GM21447 (cell line): Measurements from ENCODE around the gene FXYD3.

Experiments
- ATAC-seq: cut with Tn5 transposase; IDR thresholded peaks from one replicate; pipeline ENCODE4 v1.9.1; 2021; ENCODE audit not compliant: unreplicated experiment

FXYD3 gene

GRCh38 chr19:35105411-35106290, 10.0 kb upstream of the FXYD3 start:
- ATAC-seq, result no peak

DNA sequence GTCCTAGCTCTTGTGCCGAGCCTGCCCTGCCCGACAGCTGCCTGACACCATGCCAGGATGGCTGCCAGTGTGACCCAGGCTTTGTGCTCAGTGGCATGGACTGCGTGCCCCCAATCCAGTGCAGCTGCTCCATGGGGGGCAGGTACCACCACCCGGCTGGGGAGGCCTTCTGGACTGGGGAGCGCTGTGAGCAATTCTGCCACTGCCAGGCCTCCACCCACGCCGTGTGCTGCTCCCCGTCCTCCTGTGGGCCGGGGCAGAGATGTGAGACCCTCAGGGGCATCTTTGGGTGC, 9.4 kb upstream of the FXYD3 start:
- ATAC-seq, result no peak

- no peak for ATAC-seq
Measured at GRCh38 chr19:35106898-35107541, 8.6 kb upstream of the FXYD3 start.

GRCh38 chr19:35107545-35107944, 8.1 kb upstream of the FXYD3 start:
- no peak for ATAC-seq

GRCh38 chr19:35108730-35109129, 6.9 kb upstream of the FXYD3 start:
- no peak for ATAC-seq

DNA sequence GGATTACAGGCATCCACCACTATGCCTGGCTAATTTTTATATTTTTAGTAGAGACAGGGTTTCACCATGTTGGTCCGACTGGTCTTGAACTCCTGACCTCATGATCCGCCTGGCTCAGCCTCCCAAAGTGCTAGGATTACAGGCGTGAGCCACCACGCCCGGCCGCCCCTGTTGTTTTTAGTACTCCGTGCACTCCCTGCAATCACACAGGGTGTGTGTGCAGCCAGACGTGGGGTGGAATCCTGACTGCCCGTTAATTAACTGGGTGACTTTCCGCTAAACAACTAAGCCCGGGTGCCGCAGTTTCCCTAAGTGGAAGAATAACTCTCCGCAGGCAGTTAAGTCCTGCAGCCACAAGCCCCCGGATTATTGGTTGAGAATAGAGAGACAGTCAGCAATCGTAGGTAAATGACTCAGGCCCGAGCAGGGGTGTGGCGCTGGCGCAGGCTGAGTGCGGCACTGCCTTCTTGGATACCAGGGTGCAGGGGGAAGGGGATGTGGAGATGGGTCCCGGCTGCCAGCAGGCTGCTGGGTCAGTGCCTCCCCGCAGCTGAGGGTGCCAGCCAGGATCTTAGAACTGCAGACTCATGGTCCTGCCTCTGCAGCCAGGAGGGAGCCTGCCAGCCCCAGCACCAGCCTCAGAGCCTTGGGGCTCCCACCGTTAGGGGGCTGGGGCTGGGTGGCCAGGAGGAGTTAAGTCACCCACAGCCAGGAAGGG, 6.1 kb upstream of the FXYD3 start:
- ATAC-seq, result no peak

- ATAC-seq, result no peak
Measured at GRCh38 chr19:35110974-35111373, 4.6 kb upstream of the FXYD3 start.

- ATAC-seq, result no peak
Measured at GRCh38 chr19:35112995-35113688, 2.5 kb upstream of the FXYD3 start.

DNA sequence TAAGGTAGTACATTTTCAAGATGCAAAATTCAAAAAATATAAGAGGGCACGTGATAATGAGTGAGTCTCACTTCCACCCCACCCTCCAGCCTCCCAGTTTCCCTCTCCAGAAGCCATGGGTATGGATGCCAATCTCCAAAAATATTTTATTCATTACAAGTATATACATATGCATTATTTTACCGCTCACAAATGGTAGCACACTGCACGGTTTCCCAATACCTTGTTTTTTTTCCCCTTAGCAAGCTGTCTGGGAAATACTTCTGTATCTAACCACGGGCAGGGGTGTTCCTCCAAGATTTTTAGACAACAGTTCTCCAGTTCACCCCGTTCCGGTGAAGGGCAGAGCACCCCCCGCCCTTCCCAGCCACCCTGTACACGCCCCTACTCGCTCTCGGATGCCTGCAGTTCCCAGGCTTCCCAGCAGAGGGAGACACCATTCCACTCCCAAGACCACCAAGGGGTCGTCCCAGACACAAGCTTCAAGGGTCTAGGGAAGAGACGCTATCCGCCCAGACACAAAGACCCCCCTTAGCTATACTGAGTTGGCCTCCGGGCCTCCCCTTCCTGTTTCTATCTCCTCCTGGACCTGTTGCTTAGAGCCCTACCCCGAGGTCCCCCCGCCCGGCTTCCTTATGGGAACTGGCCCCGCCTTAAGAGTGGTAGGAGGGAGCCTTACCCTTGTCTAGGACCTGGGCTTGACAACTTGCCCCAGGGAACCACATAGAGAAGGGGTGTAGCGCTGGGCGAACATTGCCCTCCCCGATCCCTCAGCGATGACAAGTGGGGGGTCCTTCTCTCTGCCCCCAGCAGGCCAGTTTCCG, 1.1 kb upstream of the FXYD3 start:
- no peak for ATAC-seq

- ATAC-seq, result no peak
Measured at GRCh38 chr19:35116072-35116801, 614 bp downstream of the FXYD3 start.

DNA sequence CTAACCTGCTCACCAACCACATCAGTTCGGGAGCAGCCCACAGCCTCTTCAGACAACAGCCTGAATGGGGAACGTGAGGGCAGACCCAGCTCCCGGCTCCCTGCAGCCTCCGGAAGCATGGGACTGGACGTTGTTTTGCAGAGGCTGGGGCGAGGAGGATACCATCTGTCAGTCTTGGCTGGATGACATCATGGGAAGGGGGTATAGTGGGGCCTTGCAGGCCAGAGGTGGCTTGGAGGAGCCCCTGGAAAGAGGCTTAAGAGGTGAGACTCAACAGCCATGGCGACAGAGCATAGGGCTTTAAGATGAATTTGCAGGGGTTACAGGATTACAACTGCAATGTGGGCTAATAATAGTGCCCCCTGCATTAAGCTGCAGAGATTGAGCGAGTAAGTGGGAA, 1.5 kb downstream of the FXYD3 start:
- ATAC-seq, result no peak

- no peak for ATAC-seq
Measured at GRCh38 chr19:35117799-35118198, 2.2 kb downstream of the FXYD3 start.

DNA sequence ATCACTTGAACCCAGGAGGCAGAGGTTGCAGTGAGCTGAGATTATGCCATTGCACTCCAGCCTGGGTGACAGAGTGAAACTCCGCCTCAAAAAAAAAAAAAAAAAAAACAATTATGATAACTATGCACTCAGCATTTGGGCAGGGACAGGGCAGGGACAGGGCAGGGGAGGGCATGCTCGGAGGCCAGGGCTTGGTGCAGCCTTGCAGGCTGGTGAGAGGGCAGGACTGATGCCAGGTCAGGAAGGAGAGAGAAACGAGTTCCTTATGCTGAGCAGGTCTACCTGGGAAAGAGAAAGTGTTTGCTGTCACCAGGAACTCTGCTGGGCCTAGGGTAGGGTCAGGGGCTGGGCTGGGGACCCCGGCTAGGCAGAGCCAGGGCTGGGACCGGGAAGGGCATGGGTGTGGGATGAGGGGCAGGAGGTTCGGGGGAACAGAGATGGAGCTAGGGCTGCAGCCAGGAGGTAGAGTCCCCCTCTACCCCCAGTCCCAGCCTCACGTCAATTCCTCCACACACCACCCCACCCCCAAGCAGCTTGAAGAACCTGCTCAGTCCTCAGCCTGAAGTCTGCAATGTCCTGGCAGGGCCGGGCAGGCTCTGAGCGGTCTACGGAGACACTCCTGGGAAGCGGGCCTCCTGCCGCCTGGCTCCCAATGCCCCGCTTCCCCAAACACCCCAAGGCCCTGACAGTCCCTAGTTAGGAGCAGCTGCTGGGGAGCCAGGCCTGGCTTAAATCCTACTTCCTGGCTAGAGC, 2.8 kb downstream of the FXYD3 start:
- no peak for ATAC-seq

GRCh38 chr19:35119091-35119490, 3.5 kb downstream of the FXYD3 start:
- no peak for ATAC-seq

DNA sequence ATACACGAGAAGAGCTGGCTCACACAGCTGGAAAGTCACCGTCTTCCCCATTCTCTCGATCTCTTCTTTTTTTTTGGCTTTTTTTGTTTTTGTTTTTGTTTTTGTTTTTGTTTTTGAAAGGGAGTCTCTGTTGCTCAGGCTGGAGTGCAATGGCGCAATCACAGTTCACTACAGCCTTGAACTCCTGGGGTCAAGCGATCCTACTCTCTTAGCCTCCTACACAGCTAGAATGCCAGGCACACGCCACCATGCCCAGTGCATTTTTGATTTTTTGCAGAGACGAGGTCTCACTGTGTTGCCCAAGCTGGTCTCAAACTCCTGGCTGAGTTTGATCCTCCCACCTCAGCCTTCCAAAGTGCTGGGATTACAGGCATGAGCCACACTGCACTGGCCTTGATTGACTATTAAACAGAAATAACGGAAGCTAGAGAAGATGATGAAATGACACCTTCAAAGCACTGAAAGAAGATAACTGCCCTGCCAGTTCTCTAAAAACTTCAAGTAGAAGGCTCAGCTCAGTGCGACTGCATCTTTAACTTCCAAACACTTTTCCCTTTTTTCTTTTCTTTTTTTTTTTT, 4.0 kb downstream of the FXYD3 start:
- ATAC-seq, result no peak

GRCh38 chr19:35120492-35120891, 4.9 kb downstream of the FXYD3 start:
- ATAC-seq, result no peak

- ATAC-seq, result no peak
Measured at GRCh38 chr19:35120898-35121297, 5.3 kb downstream of the FXYD3 start.

DNA sequence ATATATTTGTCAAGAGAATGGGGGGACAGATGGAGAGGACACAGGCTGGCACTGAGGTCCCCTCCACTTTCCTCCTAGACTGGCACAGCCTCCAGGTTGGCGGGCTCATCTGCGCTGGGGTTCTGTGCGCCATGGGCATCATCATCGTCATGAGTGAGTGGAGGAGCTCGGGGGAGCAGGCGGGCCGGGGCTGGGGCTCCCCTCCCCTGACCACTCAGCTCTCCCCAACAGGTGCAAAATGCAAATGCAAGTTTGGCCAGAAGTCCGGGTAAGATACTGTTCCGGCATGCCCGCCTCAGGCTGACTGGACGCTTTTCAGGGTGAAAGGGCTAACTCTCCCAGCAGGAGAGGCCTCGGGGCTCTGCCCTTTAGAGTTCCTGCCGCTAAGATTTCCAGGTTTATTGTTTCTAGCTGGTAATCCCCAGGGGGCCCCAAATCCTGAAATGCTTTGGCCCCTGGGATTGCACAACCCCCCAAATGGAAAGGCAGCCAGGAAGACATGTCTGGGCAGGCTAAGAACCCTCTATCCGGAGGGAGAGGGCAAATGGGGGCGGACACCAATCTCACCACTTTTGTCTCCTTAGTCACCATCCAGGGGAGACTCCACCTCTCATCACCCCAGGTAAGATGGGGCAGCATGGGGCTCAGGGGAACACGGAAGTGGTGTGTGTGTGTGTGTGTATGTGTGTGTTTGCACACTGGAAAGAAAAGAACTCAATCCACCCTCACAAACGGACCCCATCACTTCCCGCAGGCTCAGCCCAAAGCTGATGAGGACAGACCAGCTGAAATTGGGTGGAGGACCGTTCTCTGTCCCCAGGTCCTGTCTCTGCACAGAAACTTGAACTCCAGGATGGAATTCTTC, 7.3 kb downstream of the FXYD3 start:
- ATAC-seq, result no peak
